ENCODE results near the gene SERPINB1.

DNA sequence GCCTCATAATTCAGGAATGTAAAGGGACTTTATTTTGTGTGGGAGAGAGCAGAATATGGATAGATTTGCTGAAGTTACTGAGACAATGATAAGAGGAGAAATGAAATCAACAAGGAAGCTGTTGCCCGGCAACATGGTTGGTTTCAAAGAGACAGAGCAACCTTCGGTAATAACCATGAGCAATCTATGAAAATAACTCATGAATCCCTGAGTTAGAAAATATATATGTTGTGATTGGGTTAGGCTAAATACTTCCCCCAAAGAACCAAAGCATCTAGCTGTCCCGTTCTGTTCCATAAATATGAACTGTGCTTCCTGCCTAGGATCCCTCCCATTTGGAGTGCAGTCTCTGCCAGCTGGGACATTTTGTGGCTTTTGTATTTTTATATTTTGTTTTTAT is 23.1 kb downstream of the SERPINB1 start:
- TF ChIP-seq GABPA (IDR thresholded peaks at IDR 0.05; ENCODE audit: low read depth) (no peak), TAF1 (IDR thresholded peaks at IDR 0.05; ENCODE audit: borderline replicate concordance, low read depth, low read length) (no peak), EZH2phosphoT487 (IDR thresholded peaks at IDR 0.05; ENCODE audit: borderline replicate concordance, low read depth) (no peak), RAD21 (IDR thresholded peaks at IDR 0.05; ENCODE audit: low read length) (no peak), GATA2 (CRISPR knock-in tag; IDR thresholded peaks at IDR 0.05) (no peak), EP300 (IDR thresholded peaks at IDR 0.05; ENCODE audit: borderline replicate concordance in 1 of 2, low read depth in 1 of 2, low read length in 1 of 2) (no peak), POLR2AphosphoS5 (IDR thresholded peaks at IDR 0.05; ENCODE audit: low read depth, low read length) (no peak), RXRA (IDR thresholded peaks at IDR 0.05; ENCODE audit: borderline replicate concordance, low read depth) (no peak)
- TF ChIP-seq, protein P1, sequence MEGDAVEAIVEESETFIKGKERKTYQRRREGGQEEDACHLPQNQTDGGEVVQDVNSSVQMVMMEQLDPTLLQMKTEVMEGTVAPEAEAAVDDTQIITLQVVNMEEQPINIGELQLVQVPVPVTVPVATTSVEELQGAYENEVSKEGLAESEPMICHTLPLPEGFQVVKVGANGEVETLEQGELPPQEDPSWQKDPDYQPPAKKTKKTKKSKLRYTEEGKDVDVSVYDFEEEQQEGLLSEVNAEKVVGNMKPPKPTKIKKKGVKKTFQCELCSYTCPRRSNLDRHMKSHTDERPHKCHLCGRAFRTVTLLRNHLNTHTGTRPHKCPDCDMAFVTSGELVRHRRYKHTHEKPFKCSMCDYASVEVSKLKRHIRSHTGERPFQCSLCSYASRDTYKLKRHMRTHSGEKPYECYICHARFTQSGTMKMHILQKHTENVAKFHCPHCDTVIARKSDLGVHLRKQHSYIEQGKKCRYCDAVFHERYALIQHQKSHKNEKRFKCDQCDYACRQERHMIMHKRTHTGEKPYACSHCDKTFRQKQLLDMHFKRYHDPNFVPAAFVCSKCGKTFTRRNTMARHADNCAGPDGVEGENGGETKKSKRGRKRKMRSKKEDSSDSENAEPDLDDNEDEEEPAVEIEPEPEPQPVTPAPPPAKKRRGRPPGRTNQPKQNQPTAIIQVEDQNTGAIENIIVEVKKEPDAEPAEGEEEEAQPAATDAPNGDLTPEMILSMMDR (IDR thresholded peaks at IDR 0.05), result no peak
- TF ChIP-seq, protein P2, sequence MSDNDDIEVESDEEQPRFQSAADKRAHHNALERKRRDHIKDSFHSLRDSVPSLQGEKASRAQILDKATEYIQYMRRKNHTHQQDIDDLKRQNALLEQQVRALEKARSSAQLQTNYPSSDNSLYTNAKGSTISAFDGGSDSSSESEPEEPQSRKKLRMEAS (IDR thresholded peaks at IDR 0.05; ENCODE audit: low read depth), result no peak
- TF ChIP-seq, protein P3, sequence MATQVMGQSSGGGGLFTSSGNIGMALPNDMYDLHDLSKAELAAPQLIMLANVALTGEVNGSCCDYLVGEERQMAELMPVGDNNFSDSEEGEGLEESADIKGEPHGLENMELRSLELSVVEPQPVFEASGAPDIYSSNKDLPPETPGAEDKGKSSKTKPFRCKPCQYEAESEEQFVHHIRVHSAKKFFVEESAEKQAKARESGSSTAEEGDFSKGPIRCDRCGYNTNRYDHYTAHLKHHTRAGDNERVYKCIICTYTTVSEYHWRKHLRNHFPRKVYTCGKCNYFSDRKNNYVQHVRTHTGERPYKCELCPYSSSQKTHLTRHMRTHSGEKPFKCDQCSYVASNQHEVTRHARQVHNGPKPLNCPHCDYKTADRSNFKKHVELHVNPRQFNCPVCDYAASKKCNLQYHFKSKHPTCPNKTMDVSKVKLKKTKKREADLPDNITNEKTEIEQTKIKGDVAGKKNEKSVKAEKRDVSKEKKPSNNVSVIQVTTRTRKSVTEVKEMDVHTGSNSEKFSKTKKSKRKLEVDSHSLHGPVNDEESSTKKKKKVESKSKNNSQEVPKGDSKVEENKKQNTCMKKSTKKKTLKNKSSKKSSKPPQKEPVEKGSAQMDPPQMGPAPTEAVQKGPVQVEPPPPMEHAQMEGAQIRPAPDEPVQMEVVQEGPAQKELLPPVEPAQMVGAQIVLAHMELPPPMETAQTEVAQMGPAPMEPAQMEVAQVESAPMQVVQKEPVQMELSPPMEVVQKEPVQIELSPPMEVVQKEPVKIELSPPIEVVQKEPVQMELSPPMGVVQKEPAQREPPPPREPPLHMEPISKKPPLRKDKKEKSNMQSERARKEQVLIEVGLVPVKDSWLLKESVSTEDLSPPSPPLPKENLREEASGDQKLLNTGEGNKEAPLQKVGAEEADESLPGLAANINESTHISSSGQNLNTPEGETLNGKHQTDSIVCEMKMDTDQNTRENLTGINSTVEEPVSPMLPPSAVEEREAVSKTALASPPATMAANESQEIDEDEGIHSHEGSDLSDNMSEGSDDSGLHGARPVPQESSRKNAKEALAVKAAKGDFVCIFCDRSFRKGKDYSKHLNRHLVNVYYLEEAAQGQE (IDR thresholded peaks at IDR 0.05; ENCODE audit: low read depth, low read length), result no peak
- TF ChIP-seq, protein P4, sequence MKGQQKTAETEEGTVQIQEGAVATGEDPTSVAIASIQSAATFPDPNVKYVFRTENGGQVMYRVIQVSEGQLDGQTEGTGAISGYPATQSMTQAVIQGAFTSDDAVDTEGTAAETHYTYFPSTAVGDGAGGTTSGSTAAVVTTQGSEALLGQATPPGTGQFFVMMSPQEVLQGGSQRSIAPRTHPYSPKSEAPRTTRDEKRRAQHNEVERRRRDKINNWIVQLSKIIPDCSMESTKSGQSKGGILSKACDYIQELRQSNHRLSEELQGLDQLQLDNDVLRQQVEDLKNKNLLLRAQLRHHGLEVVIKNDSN (IDR thresholded peaks at IDR 0.05; ENCODE audit: borderline replicate concordance, low read depth), result no peak
